GM12878 (cell line): ENCODE results near the gene LDLRAD4.

ENCODE experiments used
- ATF7 ChIP-seq: fragments of 450-650 bp; IDR thresholded peaks from 2 replicates; pipeline ENCODE4 v1.6.1; 2016; ENCODE audit warnings: low read depth, mild to moderate bottlenecking
- CREB1 ChIP-seq: IDR thresholded peaks from 2 replicates; pipeline ENCODE4 v1.6.1; 2012; ENCODE audit warnings: low read depth, mild to moderate bottlenecking, inconsistent platforms
- CTCF ChIP-seq, 3 experiments: IDR thresholded peaks in 2 of 3; conservative IDR thresholded peaks in 1 of 3; 2 replicates each; pipeline ENCODE4 v1.5.1; 2011; ENCODE audit warnings: low read depth in 3 of 3, low read length in 3 of 3, mild to moderate bottlenecking in 3 of 3, control low read depth in 2 of 3, moderate library complexity in 2 of 3, inconsistent platforms in 1 of 3, mixed read lengths in 1 of 3; ENCODE audit not compliant: control insufficient read depth in 2 of 3, insufficient read depth in 1 of 3; ENCODE audit errors: extremely low read depth in 1 of 3
- CUX1 ChIP-seq: IDR thresholded peaks from 2 replicates; pipeline ENCODE4 v1.6.1; 2012; ENCODE audit warnings: improper control_type of control experiment, low read depth, low read length; ENCODE audit not compliant: insufficient replicate concordance
- EP300 ChIP-seq, 2 experiments: fragments of 150-350 bp in 1 of 2; IDR thresholded peaks; 2 replicates each; pipeline ENCODE4 v1.6.1; 2011 to 2012; ENCODE audit warnings: low read depth in 2 of 2, low read length in 2 of 2, borderline replicate concordance in 1 of 2, improper control_type of control experiment in 1 of 2, inconsistent platforms in 1 of 2; ENCODE audit not compliant: control insufficient read depth in 1 of 2
- NFYB ChIP-seq: IDR thresholded peaks from 2 replicates; pipeline ENCODE4 v1.6.1; 2011; ENCODE audit warnings: low read depth, mild to moderate bottlenecking, low read length, improper control_type of control experiment, moderate library complexity; ENCODE audit not compliant: insufficient read depth
- PRDM15 ChIP-seq: fragments of 450-650 bp; formaldehyde crosslinking; IDR thresholded peaks from 2 replicates; pipeline ENCODE4 v1.4.0; 2020; ENCODE audit warnings: mild to moderate bottlenecking, moderate library complexity
- ZNF687 ChIP-seq: fragments of 450-650 bp; IDR thresholded peaks from 2 replicates; pipeline ENCODE4 v1.6.1; 2017; ENCODE audit warnings: mild to moderate bottlenecking, moderate library complexity

- no peak for TF ChIP-seq CTCF (IDR thresholded peaks at IDR 0.05 in 2 of 3, conservative IDR thresholded peaks at IDR 0.05 in 1 of 3; ENCODE audit: control insufficient read depth in 2 of 3, extremely low read depth in 1 of 3, insufficient read depth in 1 of 3, low read depth in 3 of 3, low read length in 3 of 3)
- TF ChIP-seq ZNF687, result no peak
- TF ChIP-seq PRDM15, result no peak
- no peak for TF ChIP-seq ATF7
- TF ChIP-seq CUX1, result no peak
- TF ChIP-seq NFYB, result no peak
- no peak for TF ChIP-seq EP300 (IDR thresholded peaks at IDR 0.05; ENCODE audit: borderline replicate concordance in 1 of 2, control insufficient read depth in 1 of 2, low read depth in 2 of 2, low read length in 2 of 2)
- TF ChIP-seq CREB1, result no peak
These were observed 13.7 kb downstream of the LDLRAD4 start for GRCh38 chr18:13232086-13232917.
